GM19324 (cell line): ENCODE data around the gene VDAC1.
"Not testable (repeated sequence)": the region's sequence is repeated elsewhere in the genome, so short reads cannot be mapped to it uniquely, and the experiment has no call there.

Experiments
- ATAC-seq: cut with Tn5 transposase; IDR thresholded peaks from one replicate; pipeline ENCODE4 v1.9.1; 2021; ENCODE audit warnings: mild to moderate bottlenecking, moderate library complexity; ENCODE audit not compliant: unreplicated experiment, low FRiP score

The VDAC1 gene

DNA sequence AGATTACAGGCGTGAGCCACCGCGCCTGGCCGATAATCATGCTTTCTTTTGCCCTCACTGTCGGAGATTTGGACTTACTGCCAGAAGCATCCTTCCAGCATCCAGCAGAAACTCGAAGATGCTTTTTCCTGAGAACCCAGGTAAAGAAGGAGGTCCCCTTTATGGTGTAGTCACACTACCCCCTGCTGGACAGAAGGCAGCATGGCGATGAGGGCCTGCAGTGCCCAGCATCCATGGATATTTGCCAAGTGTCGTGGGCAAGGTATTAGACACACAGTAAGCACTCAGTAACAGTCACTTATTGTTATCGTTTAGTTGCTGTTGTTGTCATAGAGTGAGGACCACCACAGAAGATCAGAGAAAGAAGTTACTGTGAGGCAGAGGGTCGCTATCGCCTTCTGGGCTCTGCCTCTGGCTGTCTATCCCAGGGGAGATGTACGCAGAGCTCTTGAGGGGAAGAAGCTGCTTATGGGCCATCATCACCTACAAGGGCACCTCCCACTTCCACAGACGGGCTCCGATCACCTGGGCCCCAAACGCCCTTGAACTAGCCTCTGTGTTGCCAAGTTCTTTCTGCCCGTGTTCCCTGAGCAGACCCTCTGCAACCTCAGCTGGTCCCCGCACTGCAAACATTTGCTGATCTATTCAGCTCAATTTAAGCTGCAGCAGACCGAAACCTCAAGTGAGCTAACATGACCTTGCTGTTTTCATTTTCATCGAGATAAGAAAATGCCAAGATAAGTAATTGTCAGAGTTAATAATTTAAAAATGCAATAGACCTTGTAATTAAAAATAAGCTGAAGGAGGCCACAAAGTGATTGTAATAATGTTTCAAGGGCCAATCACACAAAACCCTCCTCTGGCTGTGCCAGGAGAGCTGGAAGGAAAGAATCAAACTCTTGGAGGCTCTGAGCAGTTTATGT, 60.3 kb downstream of the VDAC1 start:
- no peak for ATAC-seq

DNA sequence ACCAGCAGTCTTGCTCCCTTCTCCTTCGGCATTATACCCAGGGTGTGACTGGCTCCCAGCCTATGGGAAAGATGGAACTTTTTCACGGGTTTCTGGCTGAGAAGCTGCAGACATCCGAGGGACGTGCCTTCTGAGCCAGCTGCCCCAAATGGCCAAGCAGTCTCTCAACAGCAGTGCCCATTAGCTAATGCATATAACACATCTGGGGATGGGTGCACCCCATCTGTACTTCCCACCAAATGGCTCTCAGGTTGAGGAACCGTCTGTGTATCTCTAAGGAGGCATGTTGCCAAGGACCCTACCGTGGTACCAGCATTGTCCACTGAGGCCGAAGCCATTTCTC, 61.3 kb downstream of the VDAC1 start:
- ATAC-seq: no peak

DNA sequence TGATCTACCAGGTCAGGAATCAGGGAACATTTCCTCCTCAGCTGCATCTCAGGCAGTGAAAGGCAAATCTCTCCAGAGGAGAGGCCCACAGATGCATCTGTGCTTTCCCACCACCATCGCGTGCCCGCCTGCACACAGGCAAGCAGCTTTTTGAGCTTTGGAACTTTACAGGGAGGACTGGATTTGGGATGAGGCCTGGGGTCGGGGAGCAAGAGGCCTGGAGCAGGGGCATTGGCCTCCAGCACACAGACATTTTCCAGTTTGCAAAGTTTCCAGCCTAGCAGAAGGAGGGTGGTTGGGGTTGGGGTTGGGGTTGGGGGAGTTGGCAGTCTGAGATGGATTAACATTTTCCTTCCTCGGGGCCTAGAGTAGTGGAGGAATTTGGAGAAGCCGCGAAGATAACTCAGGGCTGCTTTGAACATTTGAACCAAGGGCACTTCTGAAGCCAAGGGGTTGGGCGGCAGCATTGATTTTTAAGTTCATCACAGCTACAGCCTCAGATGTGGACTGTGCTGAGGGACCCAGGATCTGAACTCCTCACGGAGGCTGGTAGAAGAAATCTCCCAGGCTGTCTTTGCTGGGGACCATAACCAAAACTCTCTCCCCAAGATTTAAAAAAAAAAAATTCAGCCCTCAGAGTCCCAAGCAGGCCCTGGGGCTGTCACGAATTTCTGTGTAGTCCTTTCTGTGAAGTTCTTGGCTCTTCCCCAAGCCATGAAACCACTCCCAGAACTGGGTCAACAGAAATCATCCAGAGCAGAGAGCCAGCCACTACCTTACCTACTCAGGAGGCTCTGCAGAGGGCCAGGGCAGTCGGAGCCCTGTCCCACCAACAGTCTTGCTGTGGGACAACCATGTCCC, 61.9 kb downstream of the VDAC1 start:
- no peak for ATAC-seq

DNA sequence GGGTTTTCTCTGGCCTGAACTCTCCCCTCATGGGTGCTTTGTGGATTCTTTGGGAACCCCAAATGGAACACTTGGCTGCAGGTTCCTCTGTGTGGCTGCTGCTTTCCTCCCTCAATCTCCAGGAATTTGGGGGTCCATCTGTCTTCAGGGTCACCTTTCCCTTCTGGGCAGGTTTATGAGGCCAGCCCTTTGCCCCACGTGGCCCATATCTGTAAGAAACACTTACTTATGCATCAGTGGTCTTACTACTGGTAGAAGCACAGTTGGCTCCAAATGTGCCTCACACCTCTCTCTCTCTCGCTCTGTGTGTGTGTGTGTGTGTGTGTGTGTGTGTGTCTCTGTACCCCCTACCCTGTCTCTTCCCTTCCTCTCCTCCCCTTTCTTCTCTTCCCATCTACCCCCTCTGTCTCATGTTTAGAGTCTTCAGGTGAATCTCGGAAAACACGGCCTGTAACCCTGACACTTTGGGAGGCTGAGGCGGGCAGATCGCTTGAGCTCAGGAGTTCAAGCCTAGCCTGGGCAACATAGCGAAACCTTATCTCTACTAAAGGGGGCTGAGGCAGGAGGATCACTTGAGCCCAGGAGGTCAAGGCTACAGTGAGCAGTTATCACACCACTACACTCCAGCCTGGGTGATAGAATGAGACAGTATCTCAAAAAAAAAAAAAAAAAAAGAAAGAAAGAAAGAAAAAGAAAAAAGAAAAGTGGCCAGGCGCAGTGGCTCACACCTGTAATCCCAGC, 63.1 kb downstream of the VDAC1 start:
- ATAC-seq: no peak

DNA sequence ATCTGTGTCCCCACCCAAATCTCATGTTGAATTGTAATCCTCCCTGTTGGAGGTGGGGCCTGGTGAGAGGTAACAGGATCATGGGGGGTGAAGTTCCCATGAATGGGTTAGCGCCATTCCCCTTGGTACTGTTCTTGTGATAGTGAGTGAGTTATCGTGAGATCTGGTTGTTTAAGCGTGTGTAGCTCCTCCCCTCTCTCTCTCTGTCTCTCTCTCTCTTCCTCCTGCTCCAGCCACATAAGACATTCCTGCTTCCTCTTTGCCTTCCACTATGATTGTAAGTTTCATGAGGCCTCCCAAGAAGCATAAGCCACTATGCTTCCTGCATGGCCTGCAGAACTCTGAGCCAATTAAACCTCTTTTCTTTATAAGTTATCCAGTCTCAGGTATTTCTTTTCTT, 65.1 kb downstream of the VDAC1 start:
- ATAC-seq: no peak

DNA sequence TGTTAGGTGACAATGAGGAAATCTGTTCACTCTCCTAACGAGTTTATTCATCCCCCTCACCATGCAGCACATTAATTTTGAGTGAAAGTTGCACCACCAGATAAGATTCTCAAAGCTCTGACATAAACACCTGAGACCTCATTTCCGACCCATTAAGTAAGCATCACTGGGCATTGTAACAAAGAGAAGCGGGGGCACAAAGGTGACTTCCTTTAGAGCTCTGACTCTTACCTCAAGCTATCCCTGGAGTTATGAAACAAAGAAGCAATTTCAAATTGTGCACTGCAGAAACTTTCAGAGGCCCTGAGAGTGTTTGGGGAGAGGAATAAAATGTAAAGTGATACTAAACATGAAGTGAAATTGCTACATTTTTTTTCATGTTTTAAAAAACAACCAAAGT, 65.8 kb downstream of the VDAC1 start:
- ATAC-seq: no peak

DNA sequence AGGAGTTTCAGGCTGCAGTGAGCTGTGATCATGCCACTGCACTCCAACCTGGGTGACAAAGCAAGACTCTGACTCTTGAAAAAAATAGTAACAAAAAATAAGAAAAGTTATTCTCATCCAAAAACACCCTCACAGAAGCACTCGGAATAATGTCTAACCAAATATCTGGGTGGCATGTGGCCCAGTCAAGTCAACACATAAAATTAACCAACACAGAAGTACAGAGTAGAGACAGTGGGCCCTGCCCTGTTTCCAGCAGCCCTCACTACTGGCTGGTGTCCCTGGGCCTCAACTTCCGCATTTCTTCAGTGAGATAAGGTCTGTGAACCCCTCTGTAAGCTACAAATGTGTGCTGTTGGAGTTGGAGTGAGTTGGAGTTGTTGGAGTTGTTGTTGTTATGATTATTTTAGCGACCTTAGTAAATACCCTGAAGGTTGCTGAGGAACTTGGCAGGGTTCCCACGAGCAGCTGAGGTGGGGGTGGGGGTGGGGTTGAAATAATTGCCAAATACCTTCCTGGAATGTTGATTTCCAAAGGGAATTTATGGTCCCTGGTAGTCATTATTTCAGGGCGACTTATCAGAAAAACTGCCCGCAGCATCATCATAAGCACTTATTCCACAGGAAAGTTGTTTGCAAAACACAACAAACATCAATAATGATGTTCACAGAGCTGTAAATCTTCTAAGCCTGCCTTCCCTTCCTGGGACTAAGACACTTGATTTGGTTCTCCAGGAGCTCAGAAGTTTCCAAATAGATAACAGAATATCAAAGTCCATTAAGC, 66.5 kb downstream of the VDAC1 start:
- ATAC-seq: no peak

DNA sequence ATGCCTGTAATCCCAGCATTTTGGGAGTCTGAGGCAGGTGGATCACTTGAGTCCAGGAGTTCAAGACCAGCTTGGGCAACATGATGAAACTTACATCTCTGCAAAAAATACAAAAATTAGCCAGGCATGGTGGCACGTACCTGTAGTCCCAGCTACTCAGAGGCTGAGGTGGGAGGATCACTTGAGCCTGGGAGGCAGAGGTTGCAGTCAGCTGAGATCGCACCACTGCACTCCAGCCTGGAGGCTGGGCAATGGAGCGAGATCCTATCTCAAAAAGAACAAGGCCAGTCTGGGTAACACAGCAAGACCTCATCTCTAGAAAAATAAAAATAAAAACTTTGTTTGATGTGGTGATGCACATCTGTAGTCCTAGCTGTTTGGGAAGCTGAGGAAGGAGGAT, 67.1 kb downstream of the VDAC1 start:
- not testable (repeated sequence) for ATAC-seq

DNA sequence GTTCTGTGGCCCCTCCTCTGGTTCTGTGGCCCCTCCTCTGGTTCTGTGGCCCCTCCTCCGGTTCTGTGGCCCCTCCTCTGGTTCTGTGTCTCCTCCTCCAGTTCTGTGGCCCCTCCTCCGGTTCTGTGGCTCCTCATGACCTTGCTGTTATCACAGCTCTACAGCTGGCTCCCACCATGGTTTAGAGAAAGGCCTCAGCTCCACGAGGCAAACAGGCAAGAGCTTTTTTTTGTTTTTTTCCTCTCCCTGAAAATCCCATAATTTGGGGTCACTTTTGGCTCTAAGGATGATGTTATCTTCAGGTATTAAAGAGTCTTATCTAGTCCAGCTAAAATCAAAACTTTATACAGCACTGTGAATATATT, 68.1 kb downstream of the VDAC1 start:
- no peak for ATAC-seq

DNA sequence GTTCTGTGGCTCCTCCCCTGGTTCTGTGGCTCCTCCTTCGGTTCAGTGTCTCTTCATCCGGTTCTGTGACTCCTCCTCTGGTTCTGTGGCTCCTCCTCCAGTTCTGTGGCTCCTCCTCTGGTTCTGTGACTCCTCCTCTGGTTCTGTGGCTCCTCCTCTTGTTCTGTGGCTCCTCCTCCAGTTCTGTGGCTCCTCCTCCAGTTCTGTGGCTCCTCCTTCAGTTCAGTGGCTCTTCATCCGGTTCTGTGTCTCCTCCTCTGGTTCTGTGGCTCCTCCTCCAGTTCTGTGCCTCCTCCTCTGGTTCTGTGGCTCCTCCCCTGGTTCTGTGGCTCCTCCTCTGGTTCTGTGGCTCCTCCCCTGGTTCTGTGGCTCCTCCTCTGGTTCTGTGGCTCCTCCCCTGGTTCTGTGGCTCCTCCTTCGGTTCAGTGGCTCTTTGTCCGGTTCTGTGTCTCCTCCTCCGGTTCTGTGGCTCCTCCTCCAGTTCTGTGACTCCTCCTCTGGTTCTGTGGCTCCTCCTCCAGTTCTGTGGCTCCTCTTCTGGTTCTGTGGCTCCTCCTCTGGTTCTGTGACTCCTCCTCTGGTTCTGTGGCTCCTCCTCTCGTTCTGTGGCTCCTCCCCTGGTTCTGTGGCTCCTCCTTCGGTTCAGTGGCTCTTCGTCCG, 68.7 kb downstream of the VDAC1 start:
- not testable (repeated sequence) for ATAC-seq

DNA sequence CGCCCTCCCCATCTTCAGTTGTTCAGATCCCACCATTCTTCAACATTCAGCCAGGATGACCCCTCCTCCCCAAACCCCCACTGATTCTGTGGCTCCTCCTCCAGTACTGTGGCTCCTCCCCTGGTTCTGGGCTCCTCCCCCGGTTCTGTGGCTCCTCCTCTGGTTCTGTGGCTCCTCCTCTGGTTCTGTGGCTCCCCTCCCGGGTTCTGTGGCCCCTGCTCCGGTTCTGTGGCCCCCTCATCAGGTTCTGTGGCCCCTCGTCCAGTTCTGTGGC, 69.2 kb downstream of the VDAC1 start:
- no peak for ATAC-seq

DNA sequence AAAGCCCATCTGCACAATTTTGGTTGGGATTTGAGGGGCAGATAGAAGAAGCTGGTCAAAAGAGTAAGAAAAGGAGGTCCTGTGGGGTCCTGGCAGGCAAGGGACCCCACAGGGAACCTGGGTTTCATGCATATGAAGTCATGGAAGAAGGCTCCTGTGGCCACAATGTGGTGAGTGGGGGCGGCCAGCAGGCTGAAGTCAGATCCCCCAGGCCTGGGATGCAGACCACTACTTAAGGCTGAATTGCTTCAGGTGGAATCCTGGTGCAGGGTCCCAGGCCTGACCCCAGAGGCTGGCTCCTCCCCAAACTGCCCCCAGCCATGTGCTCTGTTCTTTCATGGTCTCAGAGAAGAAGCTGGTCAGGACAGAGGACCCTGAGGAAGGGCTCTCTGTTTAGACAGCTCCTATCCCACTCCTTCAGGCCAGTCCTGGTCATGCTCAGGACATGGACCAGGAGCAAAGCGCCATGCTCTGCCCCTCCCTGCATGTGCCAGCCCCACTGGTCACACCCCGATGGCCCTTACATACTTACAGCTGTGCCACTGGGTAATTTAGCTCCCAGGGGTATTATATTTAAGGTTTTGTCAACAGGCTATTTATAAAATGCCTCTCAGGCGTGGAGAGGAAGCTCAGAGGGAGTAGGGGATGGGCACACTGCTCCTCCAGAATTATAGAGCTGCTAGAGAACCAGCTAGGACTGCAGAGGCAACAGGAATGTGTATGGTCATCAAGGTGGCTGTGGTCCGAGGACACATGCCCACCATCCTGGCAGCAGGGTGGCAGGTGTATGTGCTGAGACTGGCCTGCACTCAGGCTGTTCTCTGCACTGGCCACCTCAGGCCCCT, 69.7 kb downstream of the VDAC1 start:
- ATAC-seq: no peak

DNA sequence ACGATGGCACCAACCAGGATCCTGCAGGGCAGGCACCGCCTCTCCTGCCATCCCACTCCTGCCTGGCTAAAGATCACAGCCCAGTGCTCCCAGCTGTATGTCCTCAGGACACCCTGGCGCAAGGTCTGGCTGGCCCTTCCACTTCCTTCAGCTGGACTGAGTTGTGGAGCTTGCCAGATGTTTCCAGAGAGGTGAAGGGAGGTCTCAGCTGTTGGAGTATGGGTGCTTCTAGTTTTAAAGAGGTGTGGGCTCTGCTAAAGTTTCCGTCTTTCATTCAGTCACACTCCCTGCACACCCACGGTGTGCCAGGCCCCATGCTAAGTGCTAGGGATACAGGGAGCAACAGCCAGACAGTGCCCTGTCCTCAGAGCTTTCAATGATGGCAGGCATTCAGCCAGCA, 70.5 kb downstream of the VDAC1 start:
- no peak for ATAC-seq

DNA sequence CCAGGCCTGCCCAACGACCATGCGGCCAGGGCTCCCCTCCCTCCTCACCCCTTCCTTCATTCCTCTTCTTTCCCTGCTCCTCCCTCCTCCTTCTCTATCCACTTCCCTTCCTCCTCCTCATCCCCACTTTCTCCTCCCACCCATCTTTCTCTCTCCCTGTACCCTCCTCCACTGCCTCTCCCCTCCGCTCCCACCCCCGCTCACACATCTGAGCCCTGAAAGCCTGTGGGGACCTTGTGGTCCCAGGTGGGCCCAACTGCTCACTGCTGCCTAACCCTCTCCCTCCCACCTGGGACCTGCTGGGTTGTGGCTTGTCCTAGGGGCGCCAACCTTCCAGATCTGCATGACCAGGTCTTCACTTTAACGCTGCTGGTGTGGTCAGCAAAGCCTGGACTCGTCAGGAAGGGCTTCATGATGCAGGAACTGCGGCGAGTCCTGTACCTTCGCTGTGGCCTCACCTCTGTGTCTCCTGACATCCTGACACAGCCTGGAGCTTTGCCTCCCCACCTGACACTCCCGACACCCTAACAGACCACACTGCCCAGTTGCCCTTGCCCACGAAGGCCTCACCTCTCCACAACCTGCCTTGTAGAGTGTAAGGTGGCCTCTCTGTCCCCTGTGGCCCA, 71.0 kb downstream of the VDAC1 start:
- no peak for ATAC-seq

DNA sequence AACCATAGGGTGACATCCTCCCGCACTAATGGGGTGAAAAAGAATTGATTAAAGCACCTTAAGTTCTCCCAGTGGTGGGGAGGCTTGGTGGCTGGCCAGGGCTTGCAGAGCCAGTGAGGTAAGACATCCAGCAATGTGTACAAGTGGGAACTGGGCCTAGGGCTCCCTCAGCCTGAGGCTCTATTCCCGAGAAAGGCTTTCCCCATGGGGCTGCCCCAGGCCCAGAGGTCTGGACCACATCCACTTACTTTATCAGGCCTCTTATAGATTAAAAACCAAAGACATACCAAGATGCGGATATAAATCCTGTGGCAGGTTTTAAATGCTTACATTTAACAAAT, 71.6 kb downstream of the VDAC1 start:
- no peak for ATAC-seq

DNA sequence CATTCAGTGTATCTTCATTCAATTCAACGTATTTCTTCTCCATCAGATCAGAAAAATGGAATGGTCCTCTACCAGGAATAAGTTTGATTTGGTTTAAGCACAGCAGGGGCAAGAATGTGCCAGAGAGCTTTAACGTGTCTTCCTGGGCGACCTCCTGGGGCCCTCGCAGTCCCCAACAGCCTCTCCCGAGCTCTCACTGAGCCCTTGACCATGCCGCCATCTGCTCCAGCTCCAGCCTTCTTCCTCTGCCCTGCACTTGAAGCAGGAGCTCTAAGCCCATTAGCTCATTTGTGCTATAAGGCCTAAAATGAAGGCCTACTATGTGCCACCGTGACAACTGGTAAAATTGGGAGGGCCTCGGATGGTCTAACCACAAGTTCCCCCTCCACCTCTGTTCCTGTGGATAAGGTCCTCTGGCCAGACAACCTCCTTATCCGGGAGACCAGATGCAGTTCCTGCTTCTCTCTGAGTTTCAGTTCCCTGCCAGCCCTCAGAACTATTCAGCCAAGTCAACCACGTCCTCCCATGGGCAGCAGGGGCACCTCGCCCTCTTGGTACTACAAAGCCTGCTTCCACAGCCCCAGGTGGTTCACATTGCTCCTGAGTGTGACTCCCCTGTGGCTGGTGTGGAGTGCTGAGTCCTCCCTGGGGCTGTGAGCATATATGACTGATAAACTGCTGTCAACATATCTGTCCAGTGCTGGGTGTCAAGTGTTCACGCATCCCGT, 72.2 kb downstream of the VDAC1 start:
- ATAC-seq: no peak

DNA sequence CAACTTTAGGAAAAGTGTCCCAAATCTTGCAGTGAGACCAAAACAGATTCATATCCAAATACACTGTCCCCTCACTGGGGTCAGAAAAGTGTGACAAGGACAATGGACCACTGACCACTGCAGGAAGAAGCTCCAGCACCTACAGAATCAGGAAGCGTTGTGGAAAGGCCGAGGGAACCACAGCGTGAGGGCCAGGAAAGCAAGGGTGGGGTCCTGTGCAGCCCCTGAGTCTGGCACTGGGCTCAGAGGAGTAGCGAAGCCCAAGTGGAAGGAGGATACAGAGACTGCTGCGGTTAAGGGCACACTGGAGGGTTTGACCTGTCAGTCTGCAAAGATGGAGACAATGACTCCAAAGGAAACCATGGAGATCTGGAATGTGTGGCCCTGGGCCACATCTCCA, 73.2 kb downstream of the VDAC1 start:
- no peak for ATAC-seq

DNA sequence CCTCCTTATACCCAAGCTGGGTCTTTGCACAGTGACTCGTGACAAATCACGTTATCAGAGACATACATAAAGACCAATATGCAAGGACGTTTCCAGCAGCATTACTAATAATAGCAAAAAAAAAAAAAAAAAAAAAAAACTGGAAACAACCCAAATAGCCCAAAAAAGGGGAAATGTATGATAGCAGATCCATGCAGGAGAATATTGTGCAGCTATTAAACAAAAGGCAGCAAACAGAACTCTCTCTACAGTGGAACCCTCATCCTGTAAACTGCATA, 74.0 kb downstream of the VDAC1 start:
- no peak for ATAC-seq
